NCI-H2107 treated with DMSO at 0.1 percent for 48 hours (cell line): Measurements from ENCODE around the gene CIB2.

Experiments
- DNase-seq: peaks from one replicate; lab custom pipeline; 2025; ENCODE audit not compliant: unreplicated experiment; lab: John Stamatoyannopoulos, UW

Gene CIB2

DNA sequence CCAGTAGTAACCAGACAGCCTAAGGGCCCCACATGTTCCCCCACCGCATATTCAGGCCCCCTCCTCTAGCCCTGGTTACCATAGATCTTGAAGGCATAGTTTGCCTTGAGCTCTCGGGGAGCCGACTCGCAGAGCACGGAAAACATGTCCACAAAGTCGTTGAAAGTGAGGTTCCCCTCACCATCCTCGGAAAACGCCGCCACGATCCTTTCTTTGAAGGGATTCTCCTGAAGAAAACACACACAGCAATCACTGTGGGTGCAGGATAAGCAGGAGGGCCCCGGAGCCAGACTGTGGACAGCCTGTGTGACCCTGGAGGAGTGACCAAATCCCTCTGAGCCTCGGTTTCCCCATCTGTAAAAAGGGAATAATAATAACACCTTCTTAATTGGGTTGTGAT, 22.1 kb downstream of the CIB2 start:
- no peak for DNase-seq

GRCh38 chr15:78108300-78109084, 22.8 kb downstream of the CIB2 start:
- peak; percentile 22 for DNase-seq

DNA sequence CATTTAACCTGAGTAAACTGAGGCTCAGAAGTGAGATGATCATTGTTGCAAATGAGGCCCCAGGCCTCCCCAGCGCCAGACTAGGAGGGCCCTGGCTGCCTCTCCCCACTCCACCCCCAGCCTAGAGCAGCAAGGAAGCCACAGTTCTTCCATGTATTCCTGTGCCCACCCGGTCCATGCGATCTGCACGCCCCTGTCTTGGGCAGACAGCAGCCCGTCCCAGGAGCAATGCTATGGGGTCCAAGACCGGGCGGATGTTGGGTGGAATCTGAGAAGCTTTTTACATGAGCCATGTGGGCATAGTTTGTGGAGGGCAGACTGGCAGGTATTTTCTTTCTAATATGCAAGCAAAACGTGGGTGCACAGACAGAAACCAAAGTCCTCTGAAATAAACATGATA, 23.8 kb downstream of the CIB2 start:
- no peak for DNase-seq

DNA sequence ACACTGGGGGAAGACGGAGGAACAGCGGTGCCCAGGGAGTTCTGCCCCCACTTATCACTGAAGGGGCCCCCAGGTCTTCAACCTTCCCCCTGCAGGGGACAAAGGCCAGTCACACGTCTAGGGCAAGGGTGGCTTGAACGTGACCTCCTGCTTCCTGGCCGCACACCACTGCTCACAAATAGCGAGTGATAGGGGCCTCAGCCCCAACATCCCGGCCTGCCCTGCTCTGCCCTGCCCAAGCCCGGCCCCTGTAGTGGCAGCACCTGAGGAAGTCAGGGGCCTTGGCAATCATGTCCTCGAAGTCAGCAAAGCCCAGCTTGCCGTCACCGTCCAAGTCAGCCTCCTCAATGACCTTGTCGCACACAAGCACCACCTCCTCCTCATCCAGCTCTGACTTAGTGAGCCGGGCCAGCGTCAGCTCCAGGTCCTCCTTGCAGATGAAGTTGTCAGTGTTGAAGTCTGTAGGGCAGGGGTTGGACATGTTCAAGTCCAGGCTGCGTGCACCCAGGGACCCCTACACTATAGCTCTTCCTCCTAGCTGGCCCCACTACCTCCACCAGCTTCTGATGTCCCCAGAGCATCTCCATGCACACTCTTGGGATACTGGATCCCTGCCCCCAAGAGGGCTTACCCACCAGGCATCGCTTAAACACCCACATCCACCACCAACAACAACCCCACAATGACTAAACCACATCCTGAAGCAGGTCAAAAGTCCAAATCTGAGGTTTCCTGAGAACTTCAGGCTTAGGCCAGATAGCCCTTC, 25.6 kb downstream of the CIB2 start:
- no peak for DNase-seq

- DNase-seq, result no peak
Measured at GRCh38 chr15:78104566-78105475, 26.4 kb downstream of the CIB2 start.

- no peak for DNase-seq
Measured at GRCh38 chr15:78104119-78104479, 27.1 kb downstream of the CIB2 start.

GRCh38 chr15:78103406-78104118, 27.7 kb downstream of the CIB2 start:
- DNase-seq, result no peak

GRCh38 chr15:78102741-78103140, 28.5 kb downstream of the CIB2 start:
- no peak for DNase-seq

GRCh38 chr15:78102211-78102610, 29.0 kb downstream of the CIB2 start:
- no peak for DNase-seq

GRCh38 chr15:78101423-78102105, 29.7 kb downstream of the CIB2 start:
- no peak for DNase-seq

DNA sequence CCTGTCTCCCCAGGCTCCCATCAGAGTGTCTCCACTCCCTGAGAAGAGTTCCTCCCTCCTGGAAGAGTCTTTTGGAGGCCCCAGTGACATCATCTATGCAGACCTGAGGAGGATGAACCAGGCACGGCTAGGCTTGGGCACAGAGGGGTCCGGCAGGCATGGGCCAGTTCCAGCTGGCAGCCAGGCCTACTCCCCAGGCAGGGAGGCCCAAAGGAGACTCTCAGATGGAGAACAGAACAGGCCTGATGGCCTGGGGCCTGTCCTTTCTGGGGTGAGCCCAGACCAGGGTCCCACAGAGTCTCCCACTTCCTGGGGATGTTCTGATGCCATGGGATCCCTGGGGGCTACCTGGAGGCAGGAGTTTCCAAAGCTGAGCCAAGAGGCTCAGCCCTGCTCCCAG, 30.4 kb downstream of the CIB2 start:
- DNase-seq, result no peak

DNA sequence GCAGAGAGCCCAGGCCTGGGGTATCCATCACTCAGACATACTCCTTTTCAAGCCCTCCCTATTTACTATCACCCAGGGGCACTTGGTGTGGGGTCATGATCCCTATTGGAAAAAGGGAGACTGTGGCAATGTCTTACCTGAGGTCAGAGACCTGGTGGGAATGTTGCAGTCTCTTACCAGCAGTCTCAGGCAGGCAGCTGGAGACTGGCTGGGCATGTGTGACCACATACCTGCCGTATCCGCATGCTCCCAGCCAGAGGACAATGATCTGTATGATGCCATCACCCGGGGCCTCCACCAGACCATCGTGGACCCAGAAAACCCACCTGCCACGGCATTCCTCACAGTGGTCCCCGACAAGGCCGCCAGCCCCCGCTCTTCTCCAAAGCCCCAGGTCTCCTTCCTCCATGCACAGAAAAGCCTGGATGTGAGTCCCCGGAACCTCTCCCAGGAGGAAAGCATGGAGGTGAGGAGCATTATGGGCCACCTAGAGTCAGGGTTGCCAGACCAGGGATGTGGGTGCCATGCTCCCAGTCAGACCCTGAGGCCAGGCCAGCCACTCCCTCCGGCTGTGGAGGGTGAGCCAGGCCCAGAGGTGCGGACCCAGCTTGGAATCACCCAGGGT, 33.0 kb downstream of the CIB2 start:
- DNase-seq, result no peak

DNA sequence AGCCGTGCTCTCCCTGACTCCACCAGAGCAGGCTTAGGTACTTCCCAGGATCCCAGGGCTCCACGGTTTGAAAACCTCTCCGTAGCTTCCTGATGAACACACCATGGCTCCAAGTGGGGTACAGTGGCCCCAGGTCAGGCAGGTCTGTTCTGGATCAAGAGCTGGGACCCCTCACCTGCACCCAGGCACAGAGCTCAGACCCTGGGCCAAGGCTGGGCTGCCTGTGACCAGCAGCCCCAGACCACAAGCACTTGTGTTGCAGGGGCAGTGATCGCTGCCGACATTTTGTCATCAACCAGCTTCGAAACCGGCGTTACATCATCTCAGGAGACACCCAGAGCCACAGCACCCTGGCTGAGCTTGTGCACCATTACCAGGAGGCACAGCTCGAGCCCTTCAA, 33.6 kb downstream of the CIB2 start:
- no peak for DNase-seq

- DNase-seq, result no peak
Measured at GRCh38 chr15:78093242-78094020, 37.8 kb downstream of the CIB2 start.

DNA sequence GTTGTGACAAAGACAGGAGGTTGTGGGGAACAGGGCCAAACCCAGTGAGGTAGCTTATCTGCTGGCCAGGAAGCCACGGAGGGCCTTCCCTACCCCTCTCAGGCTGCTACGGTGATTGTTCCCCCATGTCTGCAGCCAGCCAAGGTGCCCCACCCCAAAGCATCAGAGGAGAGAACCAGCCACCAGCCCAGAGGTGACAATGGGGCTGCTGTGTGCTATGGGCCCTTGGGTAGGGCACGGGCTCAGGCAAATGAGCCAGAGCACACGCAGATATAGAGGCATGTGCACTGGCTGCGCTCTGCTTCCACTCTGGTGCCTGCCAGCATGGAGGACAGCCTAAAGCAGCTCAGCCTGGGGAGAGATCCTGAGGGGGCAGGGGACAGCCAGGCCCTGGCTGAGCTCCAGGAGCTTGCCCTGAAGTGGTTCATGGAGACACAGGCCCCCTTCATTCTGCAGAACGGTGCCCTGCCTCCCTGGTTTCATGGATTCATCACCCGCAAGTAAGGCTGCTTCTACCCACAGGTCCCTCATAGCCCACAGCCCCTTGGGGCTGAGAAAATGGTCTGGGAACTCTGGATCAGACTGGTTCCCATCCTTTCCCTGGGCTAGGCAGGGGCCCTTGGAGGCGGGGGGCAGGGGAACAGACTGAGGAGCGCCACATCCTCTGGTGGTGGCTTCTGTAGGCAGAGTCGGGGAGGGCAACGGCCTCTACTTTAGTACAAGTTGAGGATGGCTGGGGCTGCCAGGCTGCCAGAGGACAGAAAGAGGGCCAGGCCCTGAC, 38.8 kb downstream of the CIB2 start, which contains the start of gene SH2D7:
Gene SH2D7 (plus strand): TSS at position 301 of the 781 bp plus-strand sequence. CDS start 24 bp downstream, at position 325.
- no peak for DNase-seq

GRCh38 chr15:78090422-78091063, 40.7 kb downstream of the CIB2 start:
- DNase-seq, result no peak

GRCh38 chr15:78088773-78089080, 42.5 kb downstream of the CIB2 start:
- DNase-seq, result no peak
